HepG2 (cell line): ENCODE measurements around the gene ANAPC1. TPM values are rescaled to one million over a fixed set of nuclear protein-coding genes. Genes with fewer than 3 reads are reported as not detected.

Experiments
- ARNT ChIP-seq: fragments of 450-650 bp; IDR thresholded peaks from 2 replicates; pipeline ENCODE4 v1.6.1; 2017
- CREB3 ChIP-seq: sonication (generic); formaldehyde crosslinking; IDR thresholded peaks from 2 replicates; pipeline ENCODE4 v1.5.0; 2020; ENCODE audit warnings: missing genetic modification reagents
- E2F1 ChIP-seq: sonication (generic); formaldehyde crosslinking; IDR thresholded peaks from 2 replicates; pipeline ENCODE4 v1.5.0; 2020; ENCODE audit warnings: missing genetic modification reagents
- FOXO1 ChIP-seq: sonication (generic); formaldehyde crosslinking; IDR thresholded peaks from 2 replicates; pipeline ENCODE4 v1.4.0; 2020; ENCODE audit warnings: missing genetic modification reagents
- GRHL1 ChIP-seq: sonication (generic); formaldehyde crosslinking; conservative IDR thresholded peaks from 2 replicates; pipeline ENCODE4 v1.8.0; 2022; ENCODE audit warnings: missing genetic modification reagents
- HOXA5 ChIP-seq: sonication (generic); formaldehyde crosslinking; IDR thresholded peaks from 2 replicates; pipeline ENCODE4 v1.4.0; 2020; ENCODE audit warnings: missing genetic modification reagents
- MLX ChIP-seq: IDR thresholded peaks from 2 replicates; pipeline ENCODE4 v1.6.1; 2016
- PLRG1 ChIP-seq: fragments of 450-650 bp; conservative IDR thresholded peaks from 2 replicates; pipeline ENCODE4 v1.6.1; 2016
- RFX1 ChIP-seq: fragments of 450-650 bp; IDR thresholded peaks from 2 replicates; pipeline ENCODE4 v1.6.1; 2017
- RNF2 ChIP-seq: fragments of 450-650 bp; conservative IDR thresholded peaks from 2 replicates; pipeline ENCODE4 v1.6.1; 2016; ENCODE audit warnings: low read depth
- SALL2 ChIP-seq: sonication (generic); formaldehyde crosslinking; IDR thresholded peaks from 2 replicates; pipeline ENCODE4 v1.8.1; 2023; ENCODE audit warnings: mild to moderate bottlenecking, missing genetic modification reagents, inconsistent platforms
- SKIL ChIP-seq: sonication (generic); formaldehyde crosslinking; IDR thresholded peaks from 2 replicates; pipeline ENCODE4 v1.8.0; 2022; ENCODE audit warnings: missing genetic modification reagents, mild to moderate bottlenecking, moderate library complexity, borderline replicate concordance
- SMAD1 ChIP-seq: sonication (generic); formaldehyde crosslinking; IDR thresholded peaks from 2 replicates; pipeline ENCODE4 v1.4.0; 2020; ENCODE audit warnings: missing genetic modification reagents, low read depth, mild to moderate bottlenecking, borderline replicate concordance
- SMC3 ChIP-seq: IDR thresholded peaks from 2 replicates; pipeline ENCODE4 v1.6.1; 2011; ENCODE audit warnings: low read length, improper control_type of control experiment
- SOX13 ChIP-seq, 3 experiments: fragments of 450-650 bp in 1 of 3; sonication (generic) in 1 of 3; formaldehyde crosslinking in 1 of 3; IDR thresholded peaks in 2 of 3; conservative IDR thresholded peaks in 1 of 3; 2 replicates each; pipeline versions ENCODE4 v1.5.0 to v1.6.1; 2016 to 2020; ENCODE audit warnings: antibody characterized with exemption in 1 of 3, mild to moderate bottlenecking in 1 of 3, missing compliant biosample characterization in 1 of 3, missing genetic modification reagents in 1 of 3, moderate library complexity in 1 of 3
- ZBTB39 ChIP-seq: sonication (generic); formaldehyde crosslinking; IDR thresholded peaks from 2 replicates; pipeline ENCODE4 v1.5.0; 2020; ENCODE audit warnings: missing genetic modification reagents
- ZNF337 ChIP-seq: sonication (generic); formaldehyde crosslinking; IDR thresholded peaks from 2 replicates; pipeline ENCODE4 v1.5.1; 2020; ENCODE audit warnings: missing genetic modification reagents, low read depth, mild to moderate bottlenecking, borderline replicate concordance
- ZSCAN25 ChIP-seq: sonication (generic); formaldehyde crosslinking; IDR thresholded peaks from 2 replicates; pipeline ENCODE4 v1.8.0; 2022; ENCODE audit warnings: mild to moderate bottlenecking, missing genetic modification reagents
- polyA plus RNA-seq, 8 experiments: library from polyadenylated mRNA; depleted of rRNA in 3 of 8; stranded (reverse) in 7 of 8; unstranded in 1 of 8; fragments of >200 nt; fragmentation: Illumina TruSeq in 4 of 8; extraction: Trizol in 4 of 8; gene quantifications; 2 replicates each; pipeline versions ENCODE4 v1.2.1 to v1.2.3, GENCODE V29; 2011 to 2016; ENCODE audit warnings: low read depth in 4 of 8, missing spikeins in 1 of 8, mixed read lengths in 1 of 8; ENCODE audit not compliant: insufficient read depth in 1 of 8
- total RNA-seq, 5 experiments: library from RNA; depleted of rRNA; stranded (reverse); fragments of >200 nt; fragmentation: Illumina TruSeq; extraction: Trizol; gene quantifications; 2 replicates each; pipeline ENCODE4 v1.2.3, GENCODE V29; 2016; ENCODE audit warnings: low read depth in 1 of 5

ANAPC1 gene
- total and polyA plus RNA-seq, 2 of the 13 experiments (the other 11 are each of a cell fraction or from before 2014, with no cell fraction given), result 50.0 to 89.7 TPM

GRCh38 chr2:111897924-111898702 lies 14.1 kb upstream of the ANAPC1 start, which contains the start of gene MERTK (continued):
- TF ChIP-seq ZNF337, result peak; percentile 38; the same call in 1 of the 2 replicates
- peak; percentile 70; the same call in 1 of the 2 replicates for TF ChIP-seq SKIL (CRISPR knock-in tag)
- peak; percentile 81 for TF ChIP-seq HOXA5 (CRISPR knock-in tag)
- TF ChIP-seq SOX13 (IDR thresholded peaks at IDR 0.05), result no peak; the same call in 1 of the 2 replicates
- TF ChIP-seq SOX13 (CRISPR knock-in tag; conservative IDR thresholded peaks at IDR 0.05 in 1 of 2, IDR thresholded peaks at IDR 0.05 in 1 of 2), result peak in 1 of 2 experiments; percentile 47; a peak in 2 of 4 replicates
- no peak; the same call in 1 of the 2 replicates for TF ChIP-seq CREB3
- TF ChIP-seq ARNT, result no peak
- TF ChIP-seq SMAD1, result 0 out of 2 replicates have a peak, but pooled peaks have one; percentile 14
- TF ChIP-seq ZSCAN25, result peak; percentile 89
- TF ChIP-seq RFX1, result no peak
- TF ChIP-seq PLRG1, result no peak
- TF ChIP-seq SALL2 (CRISPR knock-in tag), result peak; percentile 75; the same call in 1 of the 2 replicates
- TF ChIP-seq MLX (CRISPR knock-in tag), result no peak
- TF ChIP-seq E2F1 (CRISPR knock-in tag), result no peak; the same call in 1 of the 2 replicates
- TF ChIP-seq SMC3, result peak; percentile 13; the same call in 1 of the 2 replicates
- no peak for TF ChIP-seq GRHL1 (CRISPR knock-in tag)
- TF ChIP-seq ZBTB39 (CRISPR knock-in tag), result no peak; the same call in 1 of the 2 replicates
- TF ChIP-seq RNF2, result 0 out of 2 replicates have a peak, but pooled peaks have one; percentile 27
- peak; percentile 36; the same call in 1 of the 2 replicates for TF ChIP-seq FOXO1 (CRISPR knock-in tag)
